Astrocyte (in vitro differentiated cells and primary cell): ENCODE results near the gene NRTN.

Experiments used
- CTCF ChIP-seq: IDR thresholded peaks from 2 replicates; pipeline ENCODE4 v1.5.1; 2011; ENCODE audit warnings: low read depth, mild to moderate bottlenecking, inconsistent platforms, low read length, moderate library complexity; ENCODE audit not compliant: insufficient read depth
- EZH2 ChIP-seq: IDR thresholded peaks from 2 replicates; pipeline ENCODE4 v1.6.1; 2012; ENCODE audit warnings: mild to moderate bottlenecking, low read length, inconsistent platforms; ENCODE audit not compliant: insufficient read depth

- no peak for TF ChIP-seq CTCF
- TF ChIP-seq EZH2: no peak
Observed at GRCh38 chr19:5767949-5768348, 36.9 kb upstream of the NRTN start.
